Cardiac septum (tissue), 1 donor: ENCODE data around the gene RAMP2. TPM values are rescaled to one million over a fixed set of nuclear protein-coding genes. Genes with fewer than 3 reads are reported as not detected.
"Not testable (repeated sequence)": the region's sequence is repeated elsewhere in the genome, so short reads cannot be mapped to it uniquely, and the experiment has no call there.

ENCODE experiments used
- DNase-seq: peaks from one replicate; pipeline ENCODE4 v3.0.0-alpha.2; 2020; ENCODE audit warnings: low spot score
- intact Hi-C: fragments of 100-400 bp; cut with DNase I; formaldehyde crosslinking; loops from one replicate; pipeline ENCODE4 v1.14.0; 2022
- long read RNA-seq: library from polyadenylated mRNA; unstranded; transcript quantifications from one replicate; pipeline ENCODE4 v2.0.0, GENCODE V29; 2021
- total RNA-seq: library from RNA; stranded (reverse); fragmentation: NEBNext Ultra II Directional; extraction: Animal tissue kit (Norgen Biotek cat#: 25700); gene quantifications from one replicate; pipeline ENCODE4 v1.2.1, GENCODE V29; 2021
- donor health status: DM: no; HTN: no; CAD: no.

Gene RAMP2, protein sequence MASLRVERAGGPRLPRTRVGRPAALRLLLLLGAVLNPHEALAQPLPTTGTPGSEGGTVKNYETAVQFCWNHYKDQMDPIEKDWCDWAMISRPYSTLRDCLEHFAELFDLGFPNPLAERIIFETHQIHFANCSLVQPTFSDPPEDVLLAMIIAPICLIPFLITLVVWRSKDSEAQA
- total RNA-seq, result 45.8 TPM
- long read RNA-seq, partial matches to known transcripts, result 2 of 6 reads
- long read RNA-seq, other reads (novel, unspliced or antisense), result 0 of 6 reads

- DNase-seq, result peak; percentile 68
- intact Hi-C loops, result loop anchor here (5.0 kb wide), 1 partner anchor 184 kb away; the partner anchor contains the start of gene PSMC3IP
Observed at GRCh38 chr17:42760652-42761581, at the start of gene RAMP2. RAMP2 (plus strand) TSS chr17:42761227; CDS start chr17:42761262, 35 bp downstream.

DNA sequence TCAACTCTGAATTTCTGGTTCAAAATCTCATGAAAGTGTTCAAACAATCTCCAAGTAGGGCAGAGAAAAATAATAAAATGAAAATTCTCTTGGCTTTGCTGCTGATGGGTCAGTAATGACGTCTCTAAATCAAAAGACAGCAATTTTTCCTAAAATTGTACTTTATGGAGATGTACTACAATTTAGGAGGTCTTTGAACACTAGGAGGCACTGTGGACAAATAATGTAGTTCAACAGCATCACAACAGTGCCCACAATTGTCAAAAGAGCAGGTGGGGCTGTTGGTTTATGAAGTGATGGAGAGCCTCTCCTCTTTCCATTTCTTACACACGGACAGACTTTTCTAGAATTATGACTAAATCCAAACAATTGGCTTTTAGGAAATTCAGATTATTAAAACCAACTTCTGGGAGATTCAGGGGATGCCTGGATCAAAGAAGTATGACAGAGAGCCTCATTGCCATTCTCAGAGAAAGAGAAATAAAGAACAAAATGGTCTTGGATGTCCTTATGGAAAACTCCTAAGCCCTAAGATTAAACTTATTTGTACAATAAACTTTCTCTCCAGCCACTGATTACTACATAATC is 39.9 kb upstream of the RAMP2 start:
- intact Hi-C loops, result loop anchor here (1.0 to 10.0 kb wide), 3 partner anchors 42 to 214 kb away; partner anchors contain the start of gene BECN1
- no peak for DNase-seq

GRCh38 chr17:42723636-42724035 is 37.4 kb upstream of the RAMP2 start:
- no peak for DNase-seq
- intact Hi-C loops, result loop anchor here (5.0 to 10.0 kb wide), 2 partner anchors 99 to 211 kb away; partner anchors contain the start of gene BECN1

DNA sequence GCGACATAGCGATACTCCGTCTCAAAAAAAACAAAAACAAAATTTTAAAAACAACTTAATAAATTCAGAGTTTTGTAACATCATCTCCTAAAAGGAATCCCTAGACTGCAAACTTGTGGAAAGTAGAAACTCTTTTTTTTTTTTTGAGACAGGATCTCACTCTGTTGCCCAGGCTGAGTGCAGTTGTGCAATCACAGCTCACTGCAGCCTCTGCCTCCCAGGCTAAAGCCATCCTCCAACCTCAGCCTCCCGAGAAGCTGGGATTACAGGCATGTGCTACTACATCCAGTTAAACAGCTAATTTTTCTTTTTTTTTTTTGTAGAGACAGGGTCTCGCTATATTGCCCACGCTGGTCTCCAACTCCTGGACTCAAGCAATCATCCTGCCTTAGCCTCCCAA is 35.9 kb upstream of the RAMP2 start:
- intact Hi-C loops, result loop anchor here (10.0 kb wide), 1 partner anchor 210 kb away; no protein-coding TSS in a partner anchor
- no peak for DNase-seq

DNA sequence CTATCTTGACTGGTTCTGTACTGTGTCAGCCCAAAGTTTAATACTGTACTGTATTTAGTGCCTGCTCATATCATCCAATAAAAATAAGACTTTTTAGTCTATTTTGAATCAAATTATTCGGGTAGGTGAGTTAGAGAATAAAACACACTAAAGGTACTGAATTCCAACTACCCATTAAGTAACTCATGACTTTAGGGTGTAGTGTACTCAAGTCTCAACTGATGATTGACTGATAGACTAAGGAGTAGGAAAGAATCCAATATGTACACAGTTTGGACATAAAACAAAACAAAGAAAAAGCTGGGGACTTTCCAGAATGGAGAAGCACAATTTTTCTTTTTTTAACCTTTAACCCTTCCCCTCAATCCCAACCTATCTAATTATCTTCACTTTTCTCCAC is 20.3 kb upstream of the RAMP2 start:
- no peak for DNase-seq
- intact Hi-C loops, result no loop called here

GRCh38 chr17:42742916-42743315 is 18.1 kb upstream of the RAMP2 start:
- intact Hi-C loops, result not testable (repeated sequence)

GRCh38 chr17:42743595-42744282 is 17.3 kb upstream of the RAMP2 start:
- intact Hi-C loops, result loop anchor here (2.0 kb wide), 1 partner anchor 19 kb away; no protein-coding TSS in a partner anchor
- DNase-seq, result no peak

More at GRCh38 chr17:42742916-42743315, 18.1 kb upstream of the RAMP2 start:
- not testable (repeated sequence) for DNase-seq

- intact Hi-C loops, result loop anchor here (2.0 kb wide), 1 partner anchor 18 kb away; no protein-coding TSS in a partner anchor
Observed at GRCh38 chr17:42744283-42744805, 16.7 kb upstream of the RAMP2 start.

DNA sequence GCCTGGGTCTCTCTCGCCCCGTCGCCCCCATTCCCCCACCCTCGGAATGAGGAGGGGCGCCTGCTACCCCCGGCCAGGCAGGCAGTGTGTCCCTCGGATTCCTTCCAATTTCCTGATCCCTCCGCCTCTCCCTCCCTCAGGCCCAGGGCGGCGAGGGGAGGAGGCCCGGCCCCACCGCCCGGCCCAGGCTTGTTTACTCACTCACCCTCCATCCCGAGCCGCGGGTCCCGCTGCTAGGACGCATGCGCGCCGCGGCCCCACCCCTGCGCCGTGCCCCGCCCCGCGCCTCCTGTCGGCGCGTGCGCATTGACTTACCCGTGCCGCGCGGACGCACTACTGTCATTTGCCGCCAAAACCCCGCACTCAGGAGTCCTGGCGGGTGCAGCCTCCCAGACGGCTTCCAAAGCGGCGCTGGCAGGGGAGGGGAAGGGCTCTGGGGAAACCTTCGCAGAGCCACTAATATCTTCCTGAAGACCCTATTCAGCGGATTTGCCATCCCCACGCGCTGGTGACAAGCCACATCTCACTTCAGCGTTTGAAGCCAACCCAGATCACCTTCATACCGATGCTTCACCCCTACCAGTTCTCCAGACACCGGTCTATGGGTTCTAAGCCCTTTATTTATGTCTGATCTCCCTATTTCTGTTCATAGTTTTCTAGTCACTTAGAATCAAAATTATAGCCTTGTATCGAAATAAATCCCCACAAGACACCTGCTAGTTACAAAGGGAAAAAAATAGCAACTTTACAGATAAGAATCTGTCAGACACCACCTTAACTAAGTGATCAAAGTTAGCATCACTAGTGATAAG is 16.0 kb upstream of the RAMP2 start, which contains the start of gene EZH1:
Gene EZH1, minus strand, starts transcription at position 235 of the 812 bp plus-strand sequence. CDS start 16,099 bp downstream, outside the sequence.
- intact Hi-C loops, result loop anchor here (2.0 to 5.0 kb wide), 2 partner anchors 18 to 63 kb away; partner anchors contain the start of genes CCR10 and CNTNAP1

More at GRCh38 chr17:42744283-42744805, 16.7 kb upstream of the RAMP2 start:
- DNase-seq, result peak; percentile 89

DNA sequence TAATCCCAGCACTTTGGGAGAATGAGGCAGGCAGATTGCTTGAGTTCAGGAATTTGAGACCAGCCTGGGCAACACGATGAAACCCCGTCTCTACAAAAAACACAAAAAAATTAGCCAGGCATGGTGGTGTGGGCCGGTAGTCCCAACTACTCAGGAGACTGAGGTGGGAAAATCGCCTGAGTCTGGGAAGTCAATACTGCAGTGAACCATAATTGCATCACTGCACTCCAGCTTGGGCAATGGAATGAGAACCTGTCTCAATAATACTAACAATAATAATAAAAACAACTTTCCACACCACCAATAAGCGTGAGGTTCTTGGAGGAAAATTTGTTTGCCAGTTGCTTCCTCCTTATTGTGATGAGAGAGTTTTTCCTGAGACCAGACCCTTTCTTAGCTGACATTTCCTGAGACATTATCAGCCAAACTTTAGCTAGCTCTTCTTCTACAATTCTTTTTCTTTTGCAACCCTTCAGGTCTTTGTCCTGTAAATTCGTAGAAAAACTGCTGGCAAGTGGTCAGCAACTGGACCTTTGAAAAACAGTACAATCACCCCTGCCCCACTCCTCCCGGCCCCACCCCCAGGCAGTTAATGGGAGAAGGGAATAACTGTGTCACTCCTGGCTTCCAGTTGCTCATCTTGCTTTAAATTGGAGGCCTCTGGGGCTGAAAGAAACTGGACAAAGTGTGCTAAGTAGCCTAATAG is 12.7 kb upstream of the RAMP2 start:
- no peak for DNase-seq
- intact Hi-C loops, result loop anchor here (5.0 kb wide), 1 partner anchor 66 kb away; the partner anchor contains the start of genes CCR10 and CNTNAP1

More for the DNA sequence above, 16.0 kb upstream of the RAMP2 start, which contains the start of gene EZH1:
- peak; percentile 95 for DNase-seq

DNA sequence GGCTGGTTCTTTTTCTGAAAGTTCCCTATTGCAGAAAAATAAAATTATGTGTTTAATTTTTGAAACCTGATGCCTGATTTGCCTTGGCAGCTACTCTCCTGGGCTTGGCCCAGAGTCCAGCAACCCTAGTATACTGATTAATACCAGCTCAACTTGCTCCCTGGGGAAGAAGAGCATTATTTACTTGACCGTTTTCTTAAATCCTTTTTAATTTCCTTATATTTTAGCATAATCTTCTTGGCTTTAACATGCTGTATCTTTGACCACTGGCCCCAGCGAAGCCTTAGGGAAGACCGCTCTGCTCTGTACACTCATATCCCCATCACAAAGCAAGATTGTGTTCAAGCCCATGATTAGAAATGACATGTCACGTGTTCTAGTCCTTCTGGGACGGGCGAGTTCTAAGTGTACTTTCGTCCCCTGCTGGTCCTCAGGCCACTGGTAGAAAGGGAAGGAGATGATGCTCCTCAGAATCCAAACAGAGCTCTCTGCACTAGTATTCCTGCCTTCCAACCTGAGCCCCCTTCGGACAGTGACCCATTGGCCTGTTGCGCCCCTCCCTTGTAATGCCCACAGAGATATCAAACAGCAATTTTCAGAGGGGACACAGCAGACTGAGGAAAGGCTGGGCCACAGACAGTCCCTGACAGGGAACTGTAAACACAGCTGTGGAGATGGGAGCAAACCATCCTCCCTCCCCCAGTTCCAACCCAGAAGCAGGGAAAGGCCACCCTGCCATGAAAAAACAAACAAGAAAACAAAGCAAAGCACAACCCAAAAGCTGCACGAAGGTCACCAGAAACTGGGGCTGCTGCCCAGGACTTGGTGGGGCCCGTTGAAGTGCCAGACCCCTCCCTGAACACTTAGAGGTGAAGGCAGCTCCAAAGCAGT is 11.9 kb upstream of the RAMP2 start:
- peak; percentile 63 for DNase-seq
- intact Hi-C loops, result loop anchor here (5.0 kb wide), 1 partner anchor 67 kb away; the partner anchor contains the start of genes CCR10 and CNTNAP1

- intact Hi-C loops, result no loop called here
- peak; percentile 36 for DNase-seq
Observed at GRCh38 chr17:42750739-42751344, 10.2 kb upstream of the RAMP2 start.

DNA sequence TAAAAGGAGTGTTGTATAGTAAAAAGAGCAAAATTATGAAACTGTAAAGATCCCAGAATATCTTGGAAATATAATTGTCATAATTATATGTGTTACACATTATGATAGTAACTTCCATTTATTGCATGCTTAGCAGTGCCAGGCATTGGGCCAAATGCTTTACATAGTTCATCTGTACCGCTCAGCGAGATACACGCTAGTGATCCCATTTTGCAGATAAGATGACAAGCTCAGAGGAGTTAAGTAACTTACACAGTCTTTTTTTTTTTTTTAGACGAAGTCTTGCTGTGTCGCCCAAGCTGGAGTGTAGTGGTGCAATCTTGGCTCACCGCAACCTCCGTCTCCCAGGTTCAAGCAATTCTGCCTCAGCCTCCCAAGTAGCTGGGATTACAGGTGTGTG is 9.4 kb upstream of the RAMP2 start:
- peak; percentile 20 for DNase-seq
- intact Hi-C loops, result no loop called here

- intact Hi-C loops, result no loop called here
- DNase-seq, result peak; percentile 60
Observed at GRCh38 chr17:42754782-42755181, 6.2 kb upstream of the RAMP2 start.

GRCh38 chr17:42759982-42760651 is 910 bp upstream of the RAMP2 start:
- intact Hi-C loops, result loop anchor here (5.0 kb wide), 1 partner anchor 183 kb away; the partner anchor contains the start of gene PSMC3IP

More at GRCh38 chr17:42759982-42760651, 910 bp upstream of the RAMP2 start:
- peak; percentile 67 for DNase-seq
